PC-3 (cell line): Measurements from ENCODE around the gene DLEC1. TPM values are rescaled to one million over a fixed set of nuclear protein-coding genes. Genes with fewer than 3 reads are reported as not detected.

ENCODE experiments used
- ATAC-seq: fragments of 200-7000 bp; cut with Tn5 transposase; 2 replicates; pipeline ENCODE4 v1.9.1; 2020; ENCODE audit warnings: mild to moderate bottlenecking, moderate library complexity
- BruUV-seq: library from RNA; stranded (reverse); fragments of 400-500 nt; replicated peaks from 2 replicates; lab custom pipeline; 2021; lab: Mats Ljungman, UMichigan
- CTCF ChIA-PET: fragments of 300-600 bp; sonication (Branson Sonifier 250); formaldehyde crosslinking; loops from one replicate; lab custom pipeline; 2022; ENCODE audit warnings: antibody characterized with exemption; lab: Charles Lee
- POLR2A ChIA-PET: fragments of 300-600 bp; sonication (Branson Sonifier 250); formaldehyde crosslinking; loops from one replicate; lab custom pipeline; 2022; ENCODE audit warnings: antibody characterized with exemption; ENCODE audit not compliant: unreplicated experiment; lab: Charles Lee
- DNase-seq: peaks from one replicate; pipeline ENCODE4 v3.0.0-alpha.2; 2015
- H2AFZ ChIP-seq: fragments of 300-600 bp; sonication (generic); 2 replicates; pipeline ENCODE4 v1.6.0; 2016; ENCODE audit warnings: antibody characterized with exemption, low read length
- H3F3A ChIP-seq: fragments of 300-600 bp; sonication (generic); one replicate; pipeline ENCODE4 v1.6.0; 2017; ENCODE audit warnings: antibody characterized with exemption, low read length, control low read depth, mild to moderate bottlenecking; ENCODE audit not compliant: unreplicated experiment
- H3K27ac ChIP-seq: fragments of 300-600 bp; sonication (generic); 2 replicates; pipeline ENCODE4 v1.5.1; 2016; ENCODE audit warnings: mild to moderate bottlenecking, low read length
- H3K27me3 ChIP-seq: fragments of 300-600 bp; sonication (generic); 2 replicates; pipeline ENCODE4 v1.6.1; 2016; ENCODE audit warnings: low read length, mixed read lengths
- H3K36me3 ChIP-seq: fragments of 300-600 bp; sonication (generic); 2 replicates; pipeline ENCODE4 v1.6.1; 2016; ENCODE audit warnings: low read depth, mixed run types, low read length, mixed read lengths
- H3K4me1 ChIP-seq: fragments of 300-600 bp; sonication (generic); 2 replicates; pipeline ENCODE4 v1.5.1; 2016; ENCODE audit warnings: low read length; ENCODE audit not compliant: insufficient read depth
- H3K4me2 ChIP-seq: fragments of 300-600 bp; sonication (generic); 2 replicates; pipeline ENCODE4 v1.6.0; 2016; ENCODE audit warnings: low read length
- H3K4me3 ChIP-seq: fragments of 300-600 bp; sonication (generic); 2 replicates; pipeline ENCODE4 v1.5.1; 2016; ENCODE audit warnings: mild to moderate bottlenecking, low read length, mixed read lengths
- H3K79me2 ChIP-seq: fragments of 300-600 bp; sonication (generic); 2 replicates; pipeline ENCODE4 v1.6.1; 2017; ENCODE audit warnings: low read length, mixed read lengths
- H3K9ac ChIP-seq: fragments of 300-600 bp; sonication (generic); 2 replicates; pipeline ENCODE4 v1.6.0; 2016; ENCODE audit warnings: mild to moderate bottlenecking, low read length
- H3K9me2 ChIP-seq: fragments of 300-600 bp; sonication (generic); replicated peaks from 2 replicates; pipeline ENCODE4 v1.6.1; 2016; ENCODE audit warnings: mixed run types, low read length, mixed read lengths
- H3K9me3 ChIP-seq: fragments of 300-600 bp; sonication (generic); 2 replicates; pipeline ENCODE4 v1.6.1; 2016; ENCODE audit warnings: low read length, mixed read lengths
- H4K20me1 ChIP-seq: fragments of 300-600 bp; sonication (generic); 2 replicates; pipeline ENCODE4 v1.6.1; 2016; ENCODE audit warnings: low read length, mixed read lengths
- CTCF ChIP-seq: fragments of 300-600 bp; sonication (generic); conservative IDR thresholded peaks from 2 replicates; pipeline ENCODE4 v1.5.1; 2017; ENCODE audit warnings: antibody characterized with exemption, low read depth, mild to moderate bottlenecking, low read length
- EZH2 ChIP-seq: fragments of 300-600 bp; sonication (generic); IDR thresholded peaks from one replicate; pipeline ENCODE4 v1.6.1; 2017; ENCODE audit warnings: antibody characterized with exemption, mild to moderate bottlenecking, low read length; ENCODE audit not compliant: unreplicated experiment
- EZH2phosphoT487 ChIP-seq: fragments of 300-600 bp; sonication (generic); IDR thresholded peaks from 2 replicates; pipeline ENCODE4 v1.6.1; 2018; ENCODE audit warnings: mild to moderate bottlenecking, antibody characterized with exemption, low read length, borderline replicate concordance
- intact Hi-C: fragments of 100-400 bp; cut with micrococcal nuclease; formaldehyde crosslinking; loops from 2 replicates; pipeline ENCODE4 v1.9.0; 2023
- total RNA-seq: library from RNA; depleted of rRNA; stranded (reverse); fragments of >200 nt; gene quantifications from 2 replicates; pipeline ENCODE4 v1.2.3, GENCODE V29; 2014

DLEC1 gene
- total RNA-seq, 1 experiment from 2014 or later = not detected

GRCh38 chr3:38029400-38030125 is 9.4 kb upstream of the DLEC1 start, which contains the start of gene PLCD1:
TSS of gene PLCD1 (minus strand) at chr3:38029642. CDS start at chr3:38029539, 103 bp downstream.
- intact Hi-C loops = no loop called here
- CTCF ChIA-PET = no interaction called here
- Histone ChIP-seq H3K4me2 (peak within 1 kb of the TSS; percentile 78), H3K4me1 (peaks cover 40% of the 10 kb centered on the region), H3K27me3 (no peaks in the 10 kb centered on the region), H3K9me3 (no peaks in the 10 kb centered on the region), H3K9ac (no peak within 1 kb of the TSS), H2AFZ (no peak within 1 kb of the TSS), H3K4me3 (no peak within 1 kb of the TSS), H3K79me2 (no peaks in the 10 kb centered on the region), H3F3A (no peaks in the 10 kb centered on the region), H4K20me1 (no peaks in the 10 kb centered on the region), H3K27ac (peak within 1 kb of the TSS; percentile 89), H3K9me2 (no peaks in the 10 kb centered on the region), H3K36me3 (no peaks in the 10 kb centered on the region)
- ATAC-seq (no peak), DNase-seq (no peak)
- no TSS peak for BruUV-seq
- no peak for TF ChIP-seq EZH2phosphoT487
- no peak for TF ChIP-seq EZH2
- TF ChIP-seq CTCF = no peak
- POLR2A ChIA-PET = no interaction called here

GRCh38 chr3:38030126-38031021 is 8.6 kb upstream of the DLEC1 start:
- peak; percentile 7 for ATAC-seq
- intact Hi-C loops = no loop called here

More at GRCh38 chr3:38030126-38031021, 8.6 kb upstream of the DLEC1 start:
- ChIA-PET POLR2A (no interaction called here), CTCF (no interaction called here)
- Histone ChIP-seq H4K20me1 (no peaks in the 10 kb centered on the region), H3K4me1 (peaks cover 38% of the 10 kb centered on the region), H2AFZ (peak overlapping the region; percentile 79), H3K27ac (peak overlapping the region; percentile 89), H3K4me2 (peak overlapping the region; percentile 78), H3K9me3 (no peaks in the 10 kb centered on the region), H3K4me3 (no peak overlapping the region), H3F3A (no peaks in the 10 kb centered on the region), H3K9ac (no peak overlapping the region; the same call in 1 of the 2 replicates), H3K36me3 (no peaks in the 10 kb centered on the region), H3K27me3 (no peaks in the 10 kb centered on the region), H3K79me2 (no peaks in the 10 kb centered on the region), H3K9me2 (no peaks in the 10 kb centered on the region)
- no TSS peak for BruUV-seq
- TF ChIP-seq EZH2phosphoT487 = no peak
- no peak for TF ChIP-seq CTCF
- TF ChIP-seq EZH2 = no peak
- DNase-seq = no peak
